Neural cell (in vitro differentiated cells): ENCODE results near the gene CCDC90B.

ENCODE experiments used
- EP300 ChIP-seq: fragments of 450-650 bp; conservative IDR thresholded peaks from 2 replicates; pipeline ENCODE4 v1.6.1; 2014; ENCODE audit warnings: antibody characterized with exemption, mild to moderate bottlenecking, moderate library complexity; ENCODE audit not compliant: poor library complexity, severe bottlenecking
- EZH2 ChIP-seq: fragments of 200-600, 300-800 bp; shearing (Covaris generic), sonication (generic); IDR thresholded peaks from 2 replicates; pipeline ENCODE4 v1.6.1; 2014; ENCODE audit warnings: antibody characterized with exemption, low read length, borderline replicate concordance, mild to moderate bottlenecking; ENCODE audit not compliant: insufficient read depth, poor library complexity, severe bottlenecking
- POLR2AphosphoS5 ChIP-seq: IDR thresholded peaks from 2 replicates; pipeline ENCODE4 v1.6.1; 2012
- RAD21 ChIP-seq: fragments of 450-650 bp; conservative IDR thresholded peaks from 2 replicates; pipeline ENCODE4 v1.6.1; 2014; ENCODE audit warnings: antibody characterized with exemption, mild to moderate bottlenecking, moderate library complexity
- TF ChIP-seq, protein P1 (sequence below): fragments of 450-650 bp; IDR thresholded peaks from 2 replicates; pipeline ENCODE4 v1.5.1; 2014; ENCODE audit warnings: antibody characterized with exemption, mild to moderate bottlenecking, moderate library complexity; ENCODE audit not compliant: poor library complexity, severe bottlenecking
- TF ChIP-seq, protein P2 (sequence below): IDR thresholded peaks from 2 replicates; pipeline ENCODE4 v1.6.1; 2012; ENCODE audit warnings: borderline replicate concordance

DNA sequence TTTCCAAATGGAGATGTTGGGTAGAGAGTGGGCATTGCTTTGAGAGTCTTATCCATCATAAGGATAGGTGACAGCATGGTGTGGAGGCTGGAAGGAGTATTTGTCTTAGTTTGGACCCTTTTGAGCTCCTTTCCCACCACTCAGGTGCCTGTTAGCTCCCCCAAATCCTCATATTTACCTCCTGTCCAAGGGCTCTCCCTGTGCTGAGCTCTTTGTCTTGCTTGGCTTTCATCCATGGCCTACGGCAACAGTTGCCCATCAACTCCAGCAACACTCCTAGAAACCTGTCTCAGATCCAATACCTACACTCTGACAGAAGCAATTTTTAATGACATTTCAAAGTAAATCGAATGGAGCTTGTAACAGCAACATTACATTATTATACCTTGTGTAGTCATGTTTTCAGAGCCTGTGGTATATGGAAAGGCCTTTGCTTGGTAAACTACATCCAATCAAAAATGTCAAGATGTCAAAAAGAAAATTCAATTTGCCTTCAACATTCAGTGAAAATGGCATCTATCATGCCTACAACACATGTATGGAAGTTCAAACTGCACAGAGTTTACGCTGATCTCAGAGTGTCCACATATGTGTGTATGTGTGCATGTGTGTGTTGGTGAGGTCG is 49.4 kb upstream of the CCDC90B start:
- TF ChIP-seq, protein P1, sequence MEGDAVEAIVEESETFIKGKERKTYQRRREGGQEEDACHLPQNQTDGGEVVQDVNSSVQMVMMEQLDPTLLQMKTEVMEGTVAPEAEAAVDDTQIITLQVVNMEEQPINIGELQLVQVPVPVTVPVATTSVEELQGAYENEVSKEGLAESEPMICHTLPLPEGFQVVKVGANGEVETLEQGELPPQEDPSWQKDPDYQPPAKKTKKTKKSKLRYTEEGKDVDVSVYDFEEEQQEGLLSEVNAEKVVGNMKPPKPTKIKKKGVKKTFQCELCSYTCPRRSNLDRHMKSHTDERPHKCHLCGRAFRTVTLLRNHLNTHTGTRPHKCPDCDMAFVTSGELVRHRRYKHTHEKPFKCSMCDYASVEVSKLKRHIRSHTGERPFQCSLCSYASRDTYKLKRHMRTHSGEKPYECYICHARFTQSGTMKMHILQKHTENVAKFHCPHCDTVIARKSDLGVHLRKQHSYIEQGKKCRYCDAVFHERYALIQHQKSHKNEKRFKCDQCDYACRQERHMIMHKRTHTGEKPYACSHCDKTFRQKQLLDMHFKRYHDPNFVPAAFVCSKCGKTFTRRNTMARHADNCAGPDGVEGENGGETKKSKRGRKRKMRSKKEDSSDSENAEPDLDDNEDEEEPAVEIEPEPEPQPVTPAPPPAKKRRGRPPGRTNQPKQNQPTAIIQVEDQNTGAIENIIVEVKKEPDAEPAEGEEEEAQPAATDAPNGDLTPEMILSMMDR = no peak
- TF ChIP-seq EZH2 (no peak), POLR2AphosphoS5 (peak; percentile 86), EP300 (peak; percentile 94), RAD21 (no peak)
- TF ChIP-seq, protein P2, sequence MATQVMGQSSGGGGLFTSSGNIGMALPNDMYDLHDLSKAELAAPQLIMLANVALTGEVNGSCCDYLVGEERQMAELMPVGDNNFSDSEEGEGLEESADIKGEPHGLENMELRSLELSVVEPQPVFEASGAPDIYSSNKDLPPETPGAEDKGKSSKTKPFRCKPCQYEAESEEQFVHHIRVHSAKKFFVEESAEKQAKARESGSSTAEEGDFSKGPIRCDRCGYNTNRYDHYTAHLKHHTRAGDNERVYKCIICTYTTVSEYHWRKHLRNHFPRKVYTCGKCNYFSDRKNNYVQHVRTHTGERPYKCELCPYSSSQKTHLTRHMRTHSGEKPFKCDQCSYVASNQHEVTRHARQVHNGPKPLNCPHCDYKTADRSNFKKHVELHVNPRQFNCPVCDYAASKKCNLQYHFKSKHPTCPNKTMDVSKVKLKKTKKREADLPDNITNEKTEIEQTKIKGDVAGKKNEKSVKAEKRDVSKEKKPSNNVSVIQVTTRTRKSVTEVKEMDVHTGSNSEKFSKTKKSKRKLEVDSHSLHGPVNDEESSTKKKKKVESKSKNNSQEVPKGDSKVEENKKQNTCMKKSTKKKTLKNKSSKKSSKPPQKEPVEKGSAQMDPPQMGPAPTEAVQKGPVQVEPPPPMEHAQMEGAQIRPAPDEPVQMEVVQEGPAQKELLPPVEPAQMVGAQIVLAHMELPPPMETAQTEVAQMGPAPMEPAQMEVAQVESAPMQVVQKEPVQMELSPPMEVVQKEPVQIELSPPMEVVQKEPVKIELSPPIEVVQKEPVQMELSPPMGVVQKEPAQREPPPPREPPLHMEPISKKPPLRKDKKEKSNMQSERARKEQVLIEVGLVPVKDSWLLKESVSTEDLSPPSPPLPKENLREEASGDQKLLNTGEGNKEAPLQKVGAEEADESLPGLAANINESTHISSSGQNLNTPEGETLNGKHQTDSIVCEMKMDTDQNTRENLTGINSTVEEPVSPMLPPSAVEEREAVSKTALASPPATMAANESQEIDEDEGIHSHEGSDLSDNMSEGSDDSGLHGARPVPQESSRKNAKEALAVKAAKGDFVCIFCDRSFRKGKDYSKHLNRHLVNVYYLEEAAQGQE = no peak
